AG04450 (cell line): Measurements from ENCODE around the gene LRRIQ3. TPM values are rescaled to one million over a fixed set of nuclear protein-coding genes. Genes with fewer than 3 reads are reported as not detected.

ENCODE experiments used
- CTCF ChIA-PET: fragments of 300-600, 350-600 bp; formaldehyde crosslinking; extraction: SDS; loops from one replicate; lab custom pipeline; 2022; ENCODE audit warnings: antibody characterized with exemption, inconsistent platforms; lab: Charles Lee
- POLR2A ChIA-PET: fragments of 350-600 bp; formaldehyde crosslinking; extraction: SDS; loops from one replicate; lab custom pipeline; 2021; ENCODE audit warnings: antibody characterized with exemption, inconsistent platforms; lab: Yijun Ruan, JAX
- DNase-seq: peaks from one replicate; pipeline ENCODE4 v3.0.0-alpha.2; 2011; ENCODE audit warnings: low read depth, low spot score
- H3K27ac ChIP-seq: one replicate; pipeline ENCODE4 v1.5.1; 2012; ENCODE audit warnings: low read depth, low read length, control low read depth
- H3K27me3 ChIP-seq: one replicate; pipeline ENCODE4 v1.6.0; 2012; ENCODE audit warnings: low read length; ENCODE audit not compliant: control insufficient read depth, insufficient read depth
- H3K4me3 ChIP-seq: 2 replicates; pipeline ENCODE4 v1.5.1; 2011; ENCODE audit warnings: mild to moderate bottlenecking, low read depth, low read length, control low read depth
- H3K9me3 ChIP-seq: 2 replicates; pipeline ENCODE4 v1.5.1; 2012; ENCODE audit warnings: low read length; ENCODE audit not compliant: control insufficient read depth, insufficient read depth
- CTCF ChIP-seq: IDR thresholded peaks from 2 replicates; pipeline ENCODE4 v1.5.1; 2011; ENCODE audit warnings: low read depth, low read length, control low read depth, inconsistent platforms
- polyA plus RNA-seq: library from polyadenylated mRNA; depleted of rRNA; stranded (reverse); fragments of >200 nt; gene quantifications from 2 replicates; pipeline ENCODE4 v1.2.3, GENCODE V29; 2011

LRRIQ3 gene
- polyA plus RNA-seq, 1 experiment, result 1.5 TPM

DNA sequence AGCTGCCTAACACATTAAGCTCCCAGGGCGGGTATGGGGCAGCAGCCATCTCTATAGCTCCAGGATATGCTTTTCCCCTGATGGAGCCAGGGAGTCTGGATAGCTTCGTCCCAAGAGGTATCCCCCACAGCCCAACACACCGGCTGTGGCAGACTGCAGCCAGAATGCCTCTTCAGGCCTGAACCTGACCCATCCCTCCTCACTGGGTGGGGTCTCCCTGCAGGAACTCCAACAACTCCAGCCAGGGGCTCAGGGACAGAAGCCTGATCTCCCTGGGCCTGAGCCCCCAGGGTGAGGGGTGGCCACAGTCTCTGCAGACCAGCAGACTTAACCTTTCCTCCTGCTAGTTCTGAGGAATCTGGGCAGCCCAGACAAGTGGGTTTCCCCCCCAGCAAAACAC is 159.9 kb downstream of the LRRIQ3 start:
- no peak overlapping the region for H3K4me3 ChIP-seq
- peaks cover 7% of the 10 kb centered on the region for H3K9me3 ChIP-seq
- no peaks in the 10 kb centered on the region for H3K27me3 ChIP-seq
- CTCF ChIA-PET, result no interaction called here
- no peak overlapping the region for H3K27ac ChIP-seq
- no peak for TF ChIP-seq CTCF
- no peak for DNase-seq
- POLR2A ChIA-PET, result no interaction called here

DNA sequence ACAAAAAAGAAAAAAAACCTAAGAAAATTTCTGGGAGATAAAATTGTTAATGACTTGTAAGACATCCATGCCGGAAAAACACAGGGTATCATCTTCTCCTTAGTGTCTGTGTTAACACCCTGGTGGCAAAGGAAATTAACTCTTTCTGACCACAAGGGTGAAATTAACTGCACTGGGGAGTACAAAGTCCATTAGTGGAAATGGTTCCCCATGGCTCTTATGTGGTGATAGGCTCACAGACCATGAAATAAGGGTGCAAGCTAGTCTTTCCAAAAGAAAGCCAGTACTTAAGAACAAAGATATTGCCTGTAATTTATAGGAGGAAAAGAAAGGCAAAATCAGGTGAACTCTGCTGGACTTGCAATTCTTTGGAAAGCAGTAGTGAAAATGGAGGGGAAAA is 185.4 kb downstream of the LRRIQ3 start:
- no peaks in the 10 kb centered on the region for H3K27me3 ChIP-seq
- POLR2A ChIA-PET, result no interaction called here
- CTCF ChIA-PET, result interaction anchor here (0.9 kb wide), 1 partner anchor 456 kb away, joined by 3 read pairs; no protein-coding TSS in a partner anchor
- H3K4me3 ChIP-seq, result no peak overlapping the region
- no peak for TF ChIP-seq CTCF
- no peaks in the 10 kb centered on the region for H3K9me3 ChIP-seq
- no peak for DNase-seq
- no peak overlapping the region for H3K27ac ChIP-seq

GRCh38 chr1:74011736-74012135 is 186.2 kb downstream of the LRRIQ3 start:
- ChIA-PET CTCF (interaction anchor here (0.9 kb wide), 1 partner anchor 457 kb away, joined by 3 read pairs; no protein-coding TSS in a partner anchor), POLR2A (no interaction called here)
- DNase-seq, result no peak
- Histone ChIP-seq H3K27ac (no peak overlapping the region), H3K27me3 (no peaks in the 10 kb centered on the region), H3K9me3 (no peaks in the 10 kb centered on the region), H3K4me3 (no peak overlapping the region)
- no peak for TF ChIP-seq CTCF

DNA sequence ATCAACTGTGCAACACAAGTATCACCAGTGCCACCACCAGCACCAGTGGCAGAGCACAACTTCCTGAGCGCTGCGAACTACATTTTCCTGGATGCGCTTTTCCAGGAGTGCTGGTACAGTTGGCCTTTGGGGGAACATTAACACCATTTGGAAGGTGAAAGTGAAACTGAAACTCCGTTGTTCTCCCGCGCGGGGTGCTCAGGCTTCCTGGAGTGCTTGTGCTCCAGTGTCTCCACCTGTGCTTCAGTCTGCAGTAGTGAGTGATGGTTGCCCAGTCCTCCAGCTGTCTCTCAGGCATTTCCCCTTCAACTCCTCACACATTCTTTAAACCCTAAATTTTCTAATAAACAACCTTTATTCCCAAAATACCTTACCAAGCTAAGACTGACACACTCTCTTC is 187.8 kb downstream of the LRRIQ3 start:
- Histone ChIP-seq H3K27me3 (no peaks in the 10 kb centered on the region), H3K27ac (no peak overlapping the region), H3K9me3 (no peaks in the 10 kb centered on the region), H3K4me3 (no peak overlapping the region)
- DNase-seq, result no peak
- POLR2A ChIA-PET, result no interaction called here
- TF ChIP-seq CTCF, result no peak
- CTCF ChIA-PET, result no interaction called here

- DNase-seq, result no peak
- ChIA-PET CTCF (no interaction called here), POLR2A (no interaction called here)
- no peak for TF ChIP-seq CTCF
- Histone ChIP-seq H3K4me3 (no peak overlapping the region), H3K9me3 (no peaks in the 10 kb centered on the region), H3K27me3 (no peaks in the 10 kb centered on the region), H3K27ac (no peak overlapping the region)
Measured at GRCh38 chr1:74005533-74005932, 192.4 kb downstream of the LRRIQ3 start.
